K562 (cell line): ENCODE measurements around the gene PTPN1. TPM values are rescaled to one million over a fixed set of nuclear protein-coding genes. Genes with fewer than 3 reads are reported as not detected.

ENCODE experiments used
- ATAC-seq: fragments of 200-7000 bp; cut with Tn5 transposase; 3 replicates; pipeline ENCODE4 v1.9.1; 2020; ENCODE audit warnings: moderate library complexity
- BruUV-seq: library from RNA; stranded (reverse); fragments of 400-500 nt; replicated peaks from 2 replicates; lab custom pipeline; 2021; lab: Mats Ljungman, UMichigan
- CTCF ChIA-PET: fragments of 300-600 bp; formaldehyde crosslinking; extraction: SDS; loops from one replicate; lab custom pipeline; 2021; ENCODE audit warnings: low intra/inter-chr PET ratio; lab: Yijun Ruan, JAX
- POLR2A ChIA-PET: fragments of 300-600, 350-650 bp; sonication (Branson Sonifier 250); formaldehyde crosslinking; extraction: SDS; loops from one replicate; lab custom pipeline; 2021; ENCODE audit warnings: antibody characterized with exemption, inconsistent platforms; lab: Yijun Ruan, JAX
- DNase-seq, 4 experiments: peaks; one replicate each; pipeline versions ENCODE4 v3.0.0 to v3.0.0-alpha.2; 2011 to 2018; ENCODE audit warnings: low spot score in 3 of 4, mixed read lengths in 3 of 4; ENCODE audit errors: extremely low read depth in 1 of 4
- FAIRE-seq: peaks from 2 replicates; lab custom pipeline; 2011; peaks lifted over from hg19 to GRCh38; lab: Jason Lieb, UNC
- H2AFZ ChIP-seq: 2 replicates; pipeline ENCODE4 v1.6.0; 2011; ENCODE audit warnings: low read depth, low read length, control low read depth, inconsistent platforms
- H3K27ac ChIP-seq: fragments of 200-600 bp; 3 replicates; pipeline ENCODE4 v1.8.0; 2011; ENCODE audit warnings: low read depth, mild to moderate bottlenecking, control low read depth, inconsistent platforms, low read length, moderate library complexity, mixed read lengths; ENCODE audit errors: extremely low read depth
- H3K27me3 ChIP-seq, 2 experiments: fragments of 300-600 bp in 1 of 2; 2 replicates in 1 of 2; 3 replicates in 1 of 2; pipeline versions ENCODE4 v1.6.0 to v1.8.0; 2011; ENCODE audit warnings: inconsistent platforms in 2 of 2, low read length in 2 of 2, mild to moderate bottlenecking in 1 of 2, mixed read lengths in 1 of 2, moderate library complexity in 1 of 2; ENCODE audit not compliant: control insufficient read depth in 2 of 2, insufficient read depth in 2 of 2
- H3K36me3 ChIP-seq: fragments of 300-600 bp; 3 replicates; pipeline ENCODE4 v1.8.0; 2011; ENCODE audit warnings: mild to moderate bottlenecking, low read length, inconsistent platforms; ENCODE audit not compliant: control insufficient read depth, insufficient read depth
- H3K4me1 ChIP-seq, 2 experiments: fragments of 200-600 bp in 1 of 2; replicated peaks in 1 of 2; 2 replicates in 1 of 2; 3 replicates in 1 of 2; pipeline versions ENCODE4 v1.5.1 to v1.8.0; 2011; ENCODE audit warnings: inconsistent platforms in 2 of 2, low read length in 2 of 2, mild to moderate bottlenecking in 1 of 2, mixed read lengths in 1 of 2, moderate library complexity in 1 of 2; ENCODE audit not compliant: control insufficient read depth in 2 of 2, insufficient read depth in 2 of 2
- H3K4me2 ChIP-seq: 2 replicates; pipeline ENCODE4 v1.6.1; 2011; ENCODE audit warnings: low read length, control low read depth, inconsistent platforms, mixed read lengths; ENCODE audit not compliant: insufficient read depth
- H3K4me3 ChIP-seq: fragments of 200-600 bp; sonication (generic), shearing (Covaris generic); 2 replicates; pipeline ENCODE4 v1.5.1; 2016; ENCODE audit warnings: control low read depth, inconsistent platforms
- H3K79me2 ChIP-seq: fragments of 200-600 bp; 3 replicates; pipeline ENCODE4 v1.8.0; 2011; ENCODE audit warnings: low read length, inconsistent platforms; ENCODE audit not compliant: control insufficient read depth, insufficient read depth
- H3K9ac ChIP-seq, 2 experiments: 2 replicates each; pipeline versions ENCODE4 v1.6.0 to v1.6.1; 2011; ENCODE audit warnings: low read depth in 2 of 2, low read length in 2 of 2, control low read depth in 1 of 2, inconsistent platforms in 1 of 2, mild to moderate bottlenecking in 1 of 2, mixed read lengths in 1 of 2; ENCODE audit not compliant: insufficient read depth in 1 of 2
- H3K9me1 ChIP-seq: one replicate; pipeline ENCODE4 v1.6.0; 2011; ENCODE audit warnings: inconsistent platforms, mild to moderate bottlenecking, low read length, moderate library complexity; ENCODE audit not compliant: control insufficient read depth, insufficient read depth
- H3K9me3 ChIP-seq: replicated peaks from 2 replicates; pipeline ENCODE4 v1.5.1; 2011; ENCODE audit warnings: low read depth, low read length, inconsistent platforms; ENCODE audit not compliant: control insufficient read depth, insufficient read depth
- H4K20me1 ChIP-seq: replicated peaks from 2 replicates; pipeline ENCODE4 v1.6.1; 2011; ENCODE audit warnings: low read length, inconsistent platforms, mixed read lengths; ENCODE audit not compliant: control insufficient read depth, insufficient read depth
- CHD4 ChIP-seq: fragments of 200-600 bp; sonication (generic); IDR thresholded peaks from 3 replicates; pipeline ENCODE4 v1.6.1; 2012; ENCODE audit warnings: low read depth, mild to moderate bottlenecking, mixed read lengths, low read length, inconsistent platforms; ENCODE audit not compliant: insufficient read depth, insufficient replicate concordance, poor library complexity, severe bottlenecking
- ELF2 ChIP-seq: fragments of 250-450 bp; sonication (Bioruptor Pico); IDR thresholded peaks from 2 replicates; pipeline ENCODE4 v1.5.0; 2021; ENCODE audit warnings: mild to moderate bottlenecking
- HINFP ChIP-seq: fragments of 450-650 bp; conservative IDR thresholded peaks from 2 replicates; pipeline ENCODE4 v1.6.1; 2016; ENCODE audit warnings: missing genetic modification characterization, low read depth, mild to moderate bottlenecking, control low read depth, missing compliant biosample characterization
- MED1 ChIP-seq: sonication (generic); formaldehyde crosslinking; IDR thresholded peaks from 2 replicates; pipeline ENCODE4 v1.8.1; 2023; ENCODE audit warnings: missing genetic modification reagents, borderline replicate concordance
- MGA ChIP-seq: fragments of 450-650 bp; IDR thresholded peaks from 2 replicates; pipeline ENCODE4 v1.6.1; 2016; ENCODE audit warnings: mild to moderate bottlenecking, moderate library complexity
- WGBS: fragments of 100-300 bp; shearing (Covaris generic); methylation state at CpG from one replicate; pipeline ENCODE4 v1.1.6; 2016; ENCODE audit warnings: low coverage, mixed read lengths; ENCODE audit not compliant: insufficient coverage; ENCODE audit errors: missing lambda C conversion rate; 5-methylcytosine and 5-hydroxymethylcytosine counted together
- in situ Hi-C: fragments of 300-500 bp; cut with MboI; formaldehyde crosslinking; loops from 4 replicates; pipeline ENCODE4 v1.15.0; 2018; ENCODE audit warnings: inconsistent platforms, mixed read lengths
- intact Hi-C: fragments of 100-400 bp; cut with micrococcal nuclease; formaldehyde crosslinking; loops from 2 replicates; pipeline ENCODE4 v1.14.2; 2022
- polyA plus RNA-seq, 8 experiments: library from polyadenylated mRNA; depleted of rRNA in 4 of 8; stranded (reverse) in 5 of 8; unstranded in 3 of 8; fragments of >200 nt; fragmentation: Nextera tagmentation in 2 of 8; fragmentation: Illumina TruSeq in 1 of 8; extraction: Ambion mirVana in 2 of 8; extraction: Trizol in 1 of 8; gene quantifications; 2 replicates each; pipeline versions ENCODE4 v1.2.1 to v1.2.3, GENCODE V29; 2011 to 2014; ENCODE audit warnings: inconsistent platforms in 1 of 8, missing spikeins in 1 of 8
- total RNA-seq, 7 experiments: library from RNA; depleted of rRNA in 6 of 7; stranded (reverse); fragments of >200 nt in 6 of 7; fragmentation: Illumina TruSeq in 2 of 7; extraction: Trizol in 2 of 7; gene quantifications; 2 replicates each; pipeline versions ENCODE4 v1.2.1 to v1.2.3, GENCODE V29; 2011 to 2021; ENCODE audit warnings: low replicate concordance in 1 of 7
- TF ChIP-seq, protein P1 (sequence below): fragments of 250-450 bp; sonication (Bioruptor Pico); IDR thresholded peaks from 2 replicates; pipeline ENCODE4 v1.4.0; 2020; ENCODE audit warnings: borderline replicate concordance

PTPN1 gene
- total and polyA plus RNA-seq, 9 of the 15 experiments (the other 6 are each of a cell fraction or from before 2014, with no cell fraction given) = 11.0 to 85.3 (median 54.0) TPM

DNA sequence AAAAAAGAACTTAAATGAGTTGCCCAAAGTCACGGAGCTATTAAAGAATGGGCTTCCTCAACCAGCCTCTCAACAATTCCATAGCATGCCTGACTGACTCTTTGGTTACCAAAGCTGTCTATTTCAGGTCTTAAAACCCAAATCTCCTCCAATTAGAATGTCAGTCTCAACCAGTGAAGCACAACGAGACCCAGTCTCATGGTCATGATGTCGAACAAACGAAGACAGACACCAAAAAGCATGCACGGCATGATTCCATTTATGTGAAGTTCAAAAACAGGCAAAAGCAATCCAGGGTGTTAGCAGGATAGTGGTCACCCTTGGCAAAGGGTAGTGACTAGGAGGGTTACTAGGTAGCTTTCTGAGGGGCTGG is 16.3 kb upstream of the PTPN1 start:
- no peaks in the 10 kb centered on the region for H3K9me3 ChIP-seq
- in situ Hi-C loops = no loop called here
- no peaks in the 10 kb centered on the region for H3K36me3 ChIP-seq
- H3K27me3 ChIP-seq = no peaks in the 10 kb centered on the region
- no peaks in the 10 kb centered on the region for H3K79me2 ChIP-seq
- peak overlapping the region; percentile 22; the same call in 1 of the 2 replicates for H2AFZ ChIP-seq
- no TSS peak for BruUV-seq
- FAIRE-seq = no peak
- no peak for DNase-seq
- no peak overlapping the region for H3K27ac ChIP-seq
- TF ChIP-seq MGA (peak; percentile 43; the same call in 1 of the 2 replicates), HINFP (no peak), MED1 (no peak), CHD4 (no peak), ELF2 (CRISPR knock-in tag) (no peak)
- TF ChIP-seq, protein P1, sequence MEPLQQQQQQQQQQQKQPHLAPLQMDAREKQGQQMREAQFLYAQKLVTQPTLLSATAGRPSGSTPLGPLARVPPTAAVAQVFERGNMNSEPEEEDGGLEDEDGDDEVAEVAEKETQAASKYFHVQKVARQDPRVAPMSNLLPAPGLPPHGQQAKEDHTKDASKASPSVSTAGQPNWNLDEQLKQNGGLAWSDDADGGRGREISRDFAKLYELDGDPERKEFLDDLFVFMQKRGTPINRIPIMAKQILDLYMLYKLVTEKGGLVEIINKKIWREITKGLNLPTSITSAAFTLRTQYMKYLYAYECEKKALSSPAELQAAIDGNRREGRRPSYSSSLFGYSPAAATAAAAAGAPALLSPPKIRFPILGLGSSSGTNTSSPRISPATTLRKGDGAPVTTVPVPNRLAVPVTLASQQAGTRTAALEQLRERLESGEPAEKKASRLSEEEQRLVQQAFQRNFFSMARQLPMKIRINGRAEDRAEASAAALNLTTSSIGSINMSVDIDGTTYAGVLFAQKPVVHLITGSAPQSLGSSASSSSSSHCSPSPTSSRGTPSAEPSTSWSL (CRISPR knock-in tag) = no peak
- no peaks in the 10 kb centered on the region for H3K9me1 ChIP-seq
- ChIA-PET CTCF (no interaction called here), POLR2A (interaction anchor here (0.6 to 1.2 kb wide), 3 partner anchors 18 to 31 kb away, joined by 3 read pairs; no protein-coding TSS in a partner anchor)
- H3K4me1 ChIP-seq = peaks cover 4% of the 10 kb centered on the region in 2 experiments; a peak in 3 of 5 replicates
- no peak for ATAC-seq
- no peaks in the 10 kb centered on the region for H4K20me1 ChIP-seq
- intact Hi-C loops = no loop called here
- WGBS = 78% methylated on average over 5 of the region's 5 CpGs
- H3K4me3 ChIP-seq = no peak overlapping the region
- H3K9ac ChIP-seq = no peak overlapping the region
- H3K4me2 ChIP-seq = no peak overlapping the region
